Measurements from ENCODE around the gene C2orf68. TPM values are rescaled to one million over a fixed set of nuclear protein-coding genes. Genes with fewer than 3 reads are reported as not detected.

Gene C2orf68
- total and polyA plus RNA-seq, 2 of the 13 experiments (the other 11 are each of a cell fraction or from before 2014, with no cell fraction given) = 47.1 to 77.4 TPM

DNA sequence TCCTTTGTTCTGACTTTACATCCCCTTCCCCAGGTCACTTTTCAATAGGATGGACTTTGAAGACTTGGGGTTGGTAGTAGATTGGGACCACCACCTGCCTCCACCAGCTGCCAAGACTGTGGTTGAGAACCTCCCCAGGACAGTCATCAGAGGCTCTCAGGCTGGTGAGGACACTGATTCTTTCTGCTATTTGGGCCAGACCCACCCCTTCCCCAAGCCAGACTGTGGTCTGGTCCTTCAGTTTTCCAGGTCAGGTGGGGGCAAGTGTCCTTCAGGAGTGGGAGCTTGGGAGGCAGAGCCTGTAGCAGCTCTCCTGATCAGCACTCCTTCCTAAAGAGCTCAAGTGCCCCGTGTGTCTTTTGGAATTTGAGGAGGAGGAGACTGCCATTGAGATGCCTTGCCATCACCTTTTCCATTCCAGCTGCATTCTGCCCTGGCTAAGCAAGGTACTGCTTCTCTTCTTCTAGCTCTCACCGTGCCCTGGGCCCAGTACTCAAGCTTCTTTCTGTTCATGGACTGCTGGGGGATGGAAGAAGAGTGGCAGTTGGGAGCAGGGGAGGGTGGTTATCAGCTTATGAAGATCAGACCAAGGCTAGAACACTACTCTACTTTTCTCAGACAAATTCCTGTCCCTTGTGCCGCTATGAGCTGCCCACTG lies 15.3 kb downstream of the C2orf68 start (continued):
- no peak for TF ChIP-seq SP5 (CRISPR knock-in tag; IDR thresholded peaks at IDR 0.05; ENCODE audit: borderline replicate concordance, low read depth)
- 0 out of 2 replicates have a peak, but pooled peaks have one; percentile 23 for TF ChIP-seq POLR2AphosphoS2 (IDR thresholded peaks at IDR 0.05; ENCODE audit: low read depth, low read length)
- no peak for TF ChIP-seq ZSCAN21 (CRISPR knock-in tag; IDR thresholded peaks at IDR 0.05; ENCODE audit: borderline replicate concordance)
- no peak for TF ChIP-seq HNRNPL (IDR thresholded peaks at IDR 0.05; ENCODE audit: low read depth, low read length)
- TF ChIP-seq ZFP90 (CRISPR knock-in tag; IDR thresholded peaks at IDR 0.05; ENCODE audit: borderline replicate concordance) = 0 out of 2 replicates have a peak, but pooled peaks have one; percentile 25
- 0 out of 2 replicates have a peak, but pooled peaks have one; percentile 10 for TF ChIP-seq ZNF263 (CRISPR knock-in tag; IDR thresholded peaks at IDR 0.05)
- TF ChIP-seq, protein P1, sequence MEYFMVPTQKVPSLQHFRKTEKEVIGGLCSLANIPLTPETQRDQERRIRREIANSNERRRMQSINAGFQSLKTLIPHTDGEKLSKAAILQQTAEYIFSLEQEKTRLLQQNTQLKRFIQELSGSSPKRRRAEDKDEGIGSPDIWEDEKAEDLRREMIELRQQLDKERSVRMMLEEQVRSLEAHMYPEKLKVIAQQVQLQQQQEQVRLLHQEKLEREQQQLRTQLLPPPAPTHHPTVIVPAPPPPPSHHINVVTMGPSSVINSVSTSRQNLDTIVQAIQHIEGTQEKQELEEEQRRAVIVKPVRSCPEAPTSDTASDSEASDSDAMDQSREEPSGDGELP (IDR thresholded peaks at IDR 0.05; ENCODE audit: borderline replicate concordance, low read depth) = no peak
- no peak for TF ChIP-seq NR1H2 (CRISPR knock-in tag; IDR thresholded peaks at IDR 0.05; ENCODE audit: borderline replicate concordance, low read depth)
- TF ChIP-seq, protein P2, sequence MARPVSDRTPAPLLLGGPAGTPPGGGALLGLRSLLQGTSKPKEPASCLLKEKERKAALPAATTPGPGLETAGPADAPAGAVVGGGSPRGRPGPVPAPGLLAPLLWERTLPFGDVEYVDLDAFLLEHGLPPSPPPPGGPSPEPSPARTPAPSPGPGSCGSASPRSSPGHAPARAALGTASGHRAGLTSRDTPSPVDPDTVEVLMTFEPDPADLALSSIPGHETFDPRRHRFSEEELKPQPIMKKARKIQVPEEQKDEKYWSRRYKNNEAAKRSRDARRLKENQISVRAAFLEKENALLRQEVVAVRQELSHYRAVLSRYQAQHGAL (CRISPR knock-in tag; IDR thresholded peaks at IDR 0.05; ENCODE audit: not compliant biosample characterization) = no peak
- no peak for TF ChIP-seq RORA (CRISPR knock-in tag; IDR thresholded peaks at IDR 0.05)
- no peak for TF ChIP-seq ZNF317 (CRISPR knock-in tag; IDR thresholded peaks at IDR 0.05)
- no peak for TF ChIP-seq DPF2 (CRISPR knock-in tag; IDR thresholded peaks at IDR 0.05; ENCODE audit: borderline replicate concordance, low read depth)
- TF ChIP-seq PCBP2 (optimal IDR thresholded peaks at IDR 0.05; ENCODE audit: low read depth, low read length, poor library complexity, severe bottlenecking) = no peak
- no peak for TF ChIP-seq ZFY (CRISPR knock-in tag; IDR thresholded peaks at IDR 0.05)
- TF ChIP-seq ZNF17 (CRISPR knock-in tag; IDR thresholded peaks at IDR 0.05) = no peak
- no peak for TF ChIP-seq NR2F6 (IDR thresholded peaks at IDR 0.05)
- no peak for TF ChIP-seq NR2F6 (CRISPR knock-in tag; IDR thresholded peaks at IDR 0.05)
- no peak for TF ChIP-seq GTF2F1 (IDR thresholded peaks at IDR 0.05; ENCODE audit: low read length)
- no peak for TF ChIP-seq FOXK2 (IDR thresholded peaks at IDR 0.05)
